Activated CD4-positive, alpha-beta T cell treated with anti-CD3 and anti-CD28 coated beads, Interleukin-2, Interleukin-4, amounts not matched to agents 100 ng/mL and 50 ng/mL, durations not matched to agents 16 hours and 8 hours (primary cell): Measurements from ENCODE around the gene UMODL1.
"Not testable (repeated sequence)": the region's sequence is repeated elsewhere in the genome, so short reads cannot be mapped to it uniquely, and the experiment has no call there.

Source experiments
- DNase-seq: peaks from one replicate; pipeline ENCODE4 v3.0.0-alpha.2; 2020; ENCODE audit warnings: low spot score

UMODL1 gene

GRCh38 chr21:42101246-42101645 is 30.1 kb downstream of the UMODL1 start:
- no peak for DNase-seq

DNA sequence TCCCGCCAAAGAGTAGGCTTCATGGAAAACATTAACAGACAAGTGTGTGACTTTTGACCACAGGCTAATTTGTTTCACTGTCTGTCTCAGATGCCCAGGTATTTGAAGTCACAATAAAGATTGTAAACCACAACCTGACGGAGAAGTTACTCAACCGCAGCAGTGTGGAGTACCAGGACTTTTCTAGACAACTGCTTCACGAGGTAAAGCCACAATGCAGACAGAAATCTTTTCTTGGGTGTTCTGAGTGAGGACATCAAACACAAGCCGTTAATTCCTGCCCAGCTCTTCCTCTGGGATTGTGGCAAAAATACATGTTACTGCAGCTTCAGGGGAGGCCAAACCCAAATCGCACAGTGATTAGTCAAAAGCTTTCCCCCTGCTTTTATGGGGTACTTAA is 31.0 kb downstream of the UMODL1 start:
- DNase-seq, result no peak

- no peak for DNase-seq
Measured at GRCh38 chr21:42102526-42102925, 31.4 kb downstream of the UMODL1 start.

DNA sequence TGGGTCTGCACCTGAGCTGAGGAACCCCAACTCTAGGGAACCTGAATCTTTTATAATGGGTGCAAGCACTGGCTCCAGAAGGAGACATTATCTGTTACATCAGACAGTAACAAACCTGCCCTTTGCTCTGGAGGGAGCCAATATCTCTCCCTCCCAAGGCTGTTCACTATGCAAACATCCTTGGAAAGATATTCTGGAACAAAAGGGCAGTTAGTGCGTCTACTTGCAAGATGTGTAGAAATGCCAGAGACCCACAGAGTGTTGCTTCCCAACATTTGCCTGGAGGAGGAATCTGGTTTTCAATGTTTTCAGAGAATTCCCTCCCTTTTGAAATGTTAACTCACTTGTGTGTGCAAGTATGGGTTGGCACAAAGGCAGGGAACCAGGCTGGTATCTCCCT is 31.9 kb downstream of the UMODL1 start:
- DNase-seq, result no peak

GRCh38 chr21:42103843-42104242 is 32.7 kb downstream of the UMODL1 start:
- DNase-seq, result no peak

DNA sequence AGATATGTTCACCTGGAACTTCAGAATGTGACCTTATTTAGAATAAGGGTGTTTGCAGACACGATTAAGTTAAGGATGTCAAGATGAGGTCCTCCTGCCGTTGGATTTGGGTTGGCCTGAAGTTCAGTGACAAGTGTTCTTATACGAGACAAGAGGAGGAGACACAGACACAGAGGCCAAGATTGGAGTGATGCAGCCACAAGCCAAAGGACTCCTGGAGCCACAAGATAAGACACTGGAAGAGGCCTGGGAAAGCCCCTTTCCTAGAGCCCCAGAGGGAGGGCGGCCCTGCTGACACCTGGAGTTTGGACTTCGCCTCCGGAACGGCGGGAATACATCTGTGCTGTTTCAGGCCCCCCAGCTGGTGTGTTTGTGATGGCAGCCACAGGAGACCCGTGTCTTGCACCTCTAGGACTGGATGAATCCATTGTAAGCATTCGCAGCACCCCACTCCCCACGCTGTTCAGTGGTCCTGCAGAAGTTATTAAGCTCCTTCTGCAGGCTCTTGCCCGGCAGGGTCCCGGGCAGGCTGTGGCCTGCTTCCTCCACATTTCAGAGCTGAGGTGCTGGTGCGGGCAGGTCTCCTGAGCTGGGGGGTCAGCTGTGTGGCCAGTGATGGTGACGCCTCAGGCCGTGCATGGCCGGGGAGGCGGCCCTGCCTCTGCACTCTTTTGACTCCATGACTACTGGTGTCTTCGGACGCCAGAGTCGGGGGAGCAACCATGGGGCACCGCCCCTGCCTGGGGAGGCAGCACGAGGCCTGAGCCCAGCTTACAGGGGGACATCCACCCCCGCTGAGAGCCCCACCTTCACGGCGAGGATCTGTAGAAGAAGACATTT is 34.6 kb downstream of the UMODL1 start:
- DNase-seq, result no peak

DNA sequence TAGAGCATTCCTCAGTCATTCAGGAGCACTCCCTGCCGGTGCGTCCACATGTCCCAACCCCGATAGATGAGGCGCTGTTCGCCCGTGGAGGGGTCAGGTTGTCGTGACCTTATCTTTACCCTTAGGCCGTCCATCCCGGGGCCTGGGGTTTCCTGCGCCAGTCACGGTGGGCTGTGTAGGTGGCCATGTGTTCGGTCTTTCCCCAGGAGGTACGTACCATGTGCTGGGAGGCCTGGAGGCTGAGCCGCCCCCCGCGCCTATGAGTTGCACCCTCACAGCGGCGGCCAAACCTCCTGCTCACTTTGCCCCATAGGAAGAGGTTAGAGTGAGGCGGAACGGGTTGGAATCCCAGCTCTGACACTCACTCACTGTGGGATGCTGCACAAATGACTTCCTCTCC is 35.3 kb downstream of the UMODL1 start:
- no peak for DNase-seq

- no peak for DNase-seq
Measured at GRCh38 chr21:42107177-42107880, 36.2 kb downstream of the UMODL1 start.

GRCh38 chr21:42107881-42108553 is 36.9 kb downstream of the UMODL1 start:
- DNase-seq, result peak; percentile 55

- no peak for DNase-seq
Measured at GRCh38 chr21:42108554-42109340, 37.6 kb downstream of the UMODL1 start.

DNA sequence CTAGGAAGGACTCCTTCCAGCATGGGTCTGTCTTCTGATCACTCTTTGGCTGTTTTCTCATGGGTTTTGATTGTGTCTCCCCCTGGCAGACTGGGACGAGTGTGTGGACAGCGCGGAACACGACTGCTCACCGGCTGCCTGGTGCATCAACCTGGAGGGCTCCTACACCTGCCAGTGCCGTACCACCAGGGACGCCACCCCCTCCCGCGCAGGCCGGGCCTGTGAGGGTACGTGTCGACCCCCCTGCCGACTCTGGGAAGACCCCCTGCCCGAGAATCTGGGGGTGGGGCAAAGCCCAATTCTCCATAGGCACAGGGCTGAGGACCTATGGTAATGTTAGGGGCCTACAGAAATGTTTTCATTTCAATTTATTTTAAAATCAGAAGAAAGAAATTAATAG is 38.4 kb downstream of the UMODL1 start:
- DNase-seq, result no peak

- DNase-seq, result no peak
Measured at GRCh38 chr21:42109873-42110525, 38.9 kb downstream of the UMODL1 start.

DNA sequence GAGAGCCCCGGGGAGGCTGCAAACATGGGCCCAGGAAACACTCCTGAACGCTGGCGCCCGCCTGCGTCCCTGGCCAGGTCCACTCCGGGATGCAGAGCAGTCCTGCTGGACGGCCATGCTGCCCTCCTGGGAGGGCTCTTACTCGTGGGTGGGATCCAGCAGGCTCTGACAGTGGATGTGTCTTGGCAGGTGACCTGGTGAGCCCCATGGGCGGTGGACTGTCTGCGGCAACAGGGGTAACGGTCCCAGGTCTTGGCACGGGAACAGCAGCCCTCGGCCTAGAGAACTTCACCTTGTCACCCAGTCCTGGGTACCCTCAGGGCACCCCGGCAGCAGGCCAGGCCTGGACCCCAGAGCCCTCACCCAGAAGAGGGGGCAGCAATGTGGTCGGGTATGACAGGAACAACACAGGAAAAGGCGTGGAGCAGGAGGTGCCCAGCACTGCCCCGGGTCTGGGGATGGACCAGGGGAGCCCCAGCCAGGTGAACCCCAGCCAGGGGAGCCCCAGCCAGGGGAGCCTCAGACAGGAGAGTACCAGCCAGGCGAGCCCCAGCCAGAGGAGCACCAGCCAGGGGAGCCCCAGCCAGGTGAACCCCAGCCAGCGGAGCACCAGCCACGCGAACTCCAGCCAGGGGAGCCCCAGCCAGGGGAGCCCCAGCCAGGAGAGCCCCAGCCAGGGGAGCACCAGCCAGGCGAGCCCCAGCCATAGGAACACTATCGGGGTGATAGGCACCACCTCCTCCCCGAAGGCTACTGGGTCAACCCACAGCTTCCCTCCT is 39.8 kb downstream of the UMODL1 start:
- no peak for DNase-seq

- DNase-seq, result no peak
Measured at GRCh38 chr21:42111470-42111743, 40.3 kb downstream of the UMODL1 start.

GRCh38 chr21:42111811-42112210 is 40.7 kb downstream of the UMODL1 start:
- DNase-seq, result no peak

DNA sequence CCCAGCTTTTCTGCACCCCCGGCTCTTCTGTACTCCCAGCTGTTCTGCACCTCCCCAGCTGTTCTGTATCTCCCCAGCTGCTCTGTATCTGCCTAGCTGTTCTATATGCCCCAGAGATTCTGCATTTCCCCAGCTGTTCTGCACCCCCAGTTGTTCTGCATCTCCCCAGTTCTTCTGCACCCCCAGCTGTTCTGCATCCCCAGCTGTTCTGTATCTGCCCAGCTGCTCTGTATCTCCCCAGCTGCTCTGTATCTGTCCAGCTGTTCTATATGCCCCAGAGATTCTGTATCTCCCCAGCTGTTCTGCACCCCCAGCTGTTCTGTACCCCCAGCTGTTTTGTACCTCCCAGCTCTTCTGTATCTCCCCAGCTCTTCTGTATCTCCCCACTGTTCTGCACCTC is 41.1 kb downstream of the UMODL1 start:
- no peak for DNase-seq

- no peak for DNase-seq
Measured at GRCh38 chr21:42112857-42113256, 41.7 kb downstream of the UMODL1 start.

- no peak for DNase-seq
Measured at GRCh38 chr21:42113926-42114409, 42.9 kb downstream of the UMODL1 start.

DNA sequence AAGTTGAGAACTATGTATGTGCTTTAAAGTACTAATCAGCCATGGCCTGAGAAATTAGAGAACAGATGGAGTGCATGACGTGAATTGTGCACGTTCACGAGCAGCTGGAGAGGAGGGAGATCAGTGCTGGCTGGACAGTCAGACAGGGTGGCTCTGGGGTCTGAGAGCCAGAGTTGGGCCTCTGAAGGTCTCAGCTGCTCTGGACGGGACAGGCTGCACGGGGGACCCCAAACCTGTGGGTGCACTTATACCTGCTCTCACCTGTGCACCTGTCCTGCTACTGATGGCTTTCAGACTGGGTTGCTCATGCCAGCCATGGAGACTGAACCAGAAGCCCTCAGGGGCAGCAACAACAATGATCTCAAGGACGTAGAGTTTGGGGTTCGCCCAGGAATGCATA is 43.5 kb downstream of the UMODL1 start:
- DNase-seq, result no peak

DNA sequence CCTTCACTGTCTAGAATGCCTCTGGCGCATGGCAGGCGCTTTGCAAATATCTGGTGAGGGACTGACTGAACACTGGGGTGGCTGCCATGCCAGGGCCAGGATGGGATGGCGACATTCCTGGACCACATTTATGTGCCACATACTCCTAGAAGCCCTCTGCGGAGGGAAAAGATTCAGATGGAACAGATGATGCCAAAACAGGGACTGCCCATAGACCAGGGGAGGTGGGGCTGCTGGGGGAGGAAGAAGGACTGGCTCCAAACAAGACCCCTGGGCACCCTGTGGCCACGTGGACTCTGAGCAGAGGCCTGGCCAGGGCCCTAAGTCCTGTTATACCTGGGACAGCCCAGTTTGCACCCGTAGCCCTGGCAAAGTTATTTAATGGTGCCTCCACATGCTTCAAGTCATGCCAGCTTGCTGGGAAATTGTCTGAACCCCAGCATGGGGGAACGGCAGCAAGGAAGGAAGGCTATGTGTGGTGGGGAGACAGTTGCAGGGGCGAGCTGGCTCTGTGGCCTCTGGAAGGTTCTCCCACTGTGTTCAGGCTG is 44.1 kb downstream of the UMODL1 start:
- DNase-seq, result no peak

DNA sequence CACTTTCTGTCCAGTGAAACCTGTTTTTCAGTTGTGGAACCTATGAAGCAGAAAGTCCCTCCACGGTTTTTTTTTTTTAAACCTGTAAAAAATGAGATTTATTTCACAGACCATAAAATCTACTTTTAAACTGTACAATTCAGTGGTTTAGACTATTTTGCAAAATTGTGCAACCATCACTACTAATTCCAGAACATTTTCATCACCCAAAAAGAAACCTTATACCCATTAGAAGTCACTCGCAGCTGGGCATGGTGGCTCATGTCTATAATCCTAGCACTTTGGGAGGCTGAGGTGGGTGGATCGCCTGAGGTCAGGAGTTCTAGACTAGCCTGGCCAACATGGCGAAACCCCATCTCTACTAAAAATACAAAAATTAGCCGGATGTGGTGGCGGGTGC is 45.4 kb downstream of the UMODL1 start:
- not testable (repeated sequence) for DNase-seq
